KMS-11 (cell line): ENCODE data around the gene HECW1.

Experiments
- H2AFZ ChIP-seq: fragments of 200-600 bp; sonication (generic); 2 replicates; pipeline ENCODE4 v1.6.1; 2016; ENCODE audit warnings: antibody characterized with exemption, mixed run types, low read depth
- H3K27ac ChIP-seq: fragments of 200-600 bp; sonication (generic); 2 replicates; pipeline ENCODE4 v1.6.1; 2016; ENCODE audit warnings: mild to moderate bottlenecking, mixed run types
- H3K27me3 ChIP-seq: fragments of 200-600 bp; sonication (generic); 2 replicates; pipeline ENCODE4 v1.6.1; 2017; ENCODE audit warnings: mild to moderate bottlenecking, low read depth, mixed run types, moderate library complexity; ENCODE audit not compliant: insufficient read depth
- H3K36me3 ChIP-seq: fragments of 200-600 bp; sonication (generic); 2 replicates; pipeline ENCODE4 v1.6.1; 2017; ENCODE audit warnings: mild to moderate bottlenecking, mixed run types; ENCODE audit not compliant: insufficient read depth
- H3K4me1 ChIP-seq: fragments of 200-600 bp; sonication (generic); 2 replicates; pipeline ENCODE4 v1.6.1; 2016; ENCODE audit warnings: mild to moderate bottlenecking, low read depth, mixed run types; ENCODE audit not compliant: poor library complexity, severe bottlenecking
- H3K4me2 ChIP-seq: fragments of 200-600 bp; sonication (generic); 2 replicates; pipeline ENCODE4 v1.7.0; 2016; ENCODE audit warnings: mild to moderate bottlenecking, mixed run types
- H3K4me3 ChIP-seq: fragments of 200-600 bp; sonication (generic); IDR thresholded peaks from 2 replicates; pipeline ENCODE4 v1.6.1; 2017; ENCODE audit warnings: low read depth, low read length, mixed read lengths; ENCODE audit not compliant: insufficient read depth
- H3K79me2 ChIP-seq: fragments of 200-600 bp; sonication (generic); 2 replicates; pipeline ENCODE4 v1.6.1; 2016; ENCODE audit warnings: low read depth, mixed run types; ENCODE audit not compliant: insufficient read depth
- H3K9ac ChIP-seq: fragments of 200-600 bp; sonication (generic); 2 replicates; pipeline ENCODE4 v1.6.1; 2016; ENCODE audit warnings: mild to moderate bottlenecking, mixed run types
- H4K20me1 ChIP-seq: fragments of 200-600 bp; sonication (generic); 2 replicates; pipeline ENCODE4 v1.6.1; 2016; ENCODE audit warnings: mild to moderate bottlenecking, mixed run types; ENCODE audit not compliant: insufficient read depth
- CTCF ChIP-seq: fragments of 200-600 bp; sonication (generic); conservative IDR thresholded peaks from 2 replicates; pipeline ENCODE4 v1.6.1; 2017; ENCODE audit warnings: low read depth, mild to moderate bottlenecking, antibody characterized with exemption, low read length, moderate library complexity, mixed read lengths

The HECW1 gene

GRCh38 chr7:43193893-43194292, 81.4 kb downstream of the HECW1 start:
- H4K20me1 ChIP-seq = no peaks in the 10 kb centered on the region
- TF ChIP-seq CTCF = no peak
- no peak overlapping the region for H3K4me2 ChIP-seq
- no peaks in the 10 kb centered on the region for H3K79me2 ChIP-seq
- no peak overlapping the region for H3K4me3 ChIP-seq
- H3K36me3 ChIP-seq = no peaks in the 10 kb centered on the region
- no peak overlapping the region for H2AFZ ChIP-seq
- no peaks in the 10 kb centered on the region for H3K4me1 ChIP-seq
- no peak overlapping the region for H3K9ac ChIP-seq
- no peak overlapping the region for H3K27ac ChIP-seq
- H3K27me3 ChIP-seq = no peaks in the 10 kb centered on the region

- no peaks in the 10 kb centered on the region for H3K27me3 ChIP-seq
Observed at GRCh38 chr7:43195256-43195655, 82.8 kb downstream of the HECW1 start.

GRCh38 chr7:43195768-43196167, 83.3 kb downstream of the HECW1 start:
- Histone ChIP-seq H3K4me3 (no peak overlapping the region), H3K4me1 (no peaks in the 10 kb centered on the region), H3K36me3 (no peaks in the 10 kb centered on the region), H3K27me3 (no peaks in the 10 kb centered on the region), H3K79me2 (no peaks in the 10 kb centered on the region), H2AFZ (no peak overlapping the region), H3K4me2 (no peak overlapping the region), H3K27ac (no peak overlapping the region), H4K20me1 (no peaks in the 10 kb centered on the region), H3K9ac (no peak overlapping the region)
- no peak for TF ChIP-seq CTCF

More at GRCh38 chr7:43195256-43195655, 82.8 kb downstream of the HECW1 start:
- no peak overlapping the region for H3K4me2 ChIP-seq
- no peak overlapping the region for H3K9ac ChIP-seq
- no peaks in the 10 kb centered on the region for H3K79me2 ChIP-seq
- H3K4me3 ChIP-seq = no peak overlapping the region
- H3K27ac ChIP-seq = no peak overlapping the region
- no peak for TF ChIP-seq CTCF
- H4K20me1 ChIP-seq = no peaks in the 10 kb centered on the region
- no peaks in the 10 kb centered on the region for H3K36me3 ChIP-seq
- no peak overlapping the region for H2AFZ ChIP-seq
- no peaks in the 10 kb centered on the region for H3K4me1 ChIP-seq

GRCh38 chr7:43196379-43196778, 83.9 kb downstream of the HECW1 start:
- TF ChIP-seq CTCF = no peak
- Histone ChIP-seq H3K4me1 (no peaks in the 10 kb centered on the region), H3K79me2 (no peaks in the 10 kb centered on the region), H4K20me1 (no peaks in the 10 kb centered on the region), H3K27me3 (no peaks in the 10 kb centered on the region), H3K4me3 (no peak overlapping the region), H3K36me3 (no peaks in the 10 kb centered on the region), H3K9ac (no peak overlapping the region), H3K4me2 (no peak overlapping the region), H3K27ac (no peak overlapping the region), H2AFZ (no peak overlapping the region)

- H3K4me2 ChIP-seq = no peak overlapping the region
- no peaks in the 10 kb centered on the region for H4K20me1 ChIP-seq
- no peak for TF ChIP-seq CTCF
- no peaks in the 10 kb centered on the region for H3K36me3 ChIP-seq
- H3K27me3 ChIP-seq = no peaks in the 10 kb centered on the region
- no peak overlapping the region for H3K27ac ChIP-seq
- no peak overlapping the region for H3K4me3 ChIP-seq
- H3K9ac ChIP-seq = no peak overlapping the region
- no peak overlapping the region for H2AFZ ChIP-seq
- no peaks in the 10 kb centered on the region for H3K79me2 ChIP-seq
- no peaks in the 10 kb centered on the region for H3K4me1 ChIP-seq
Observed at GRCh38 chr7:43198016-43198415, 85.6 kb downstream of the HECW1 start.
